ENCODE measurements around the gene TAS2R19.
"Not testable (repeated sequence)": the region's sequence is repeated elsewhere in the genome, so short reads cannot be mapped to it uniquely, and the experiment has no call there.

- TF ChIP-seq USF2 (IDR thresholded peaks at IDR 0.05); NPAS2 (CRISPR knock-in tag; IDR thresholded peaks at IDR 0.05; ENCODE audit: borderline replicate concordance); CTCF (IDR thresholded peaks at IDR 0.05); POLR2A (IDR thresholded peaks at IDR 0.05; ENCODE audit: low read length); CEBPB (IDR thresholded peaks at IDR 0.05); SREBF2 (IDR thresholded peaks at IDR 0.05); TP53 (CRISPR knock-in tag; IDR thresholded peaks at IDR 0.05); RAD21 (conservative IDR thresholded peaks at IDR 0.05 in 1 of 2, IDR thresholded peaks at IDR 0.05 in 1 of 2): not testable (repeated sequence)
Observed at GRCh38 chr12:11041366-11041765, 18.9 kb upstream of the TAS2R19 start.
